GM12864 (cell line): ENCODE results near the gene FAM163B.

Experiments used
- DNase-seq: peaks from one replicate; pipeline ENCODE4 v3.0.0-alpha.2; 2011; ENCODE audit warnings: low read depth
- H3K4me3 ChIP-seq: 2 replicates; pipeline ENCODE4 v1.5.1; 2011; ENCODE audit warnings: mild to moderate bottlenecking, low read depth, low read length, control low read depth
- TF ChIP-seq, protein P1 (sequence below): IDR thresholded peaks from 2 replicates; pipeline ENCODE4 v1.5.1; 2011; ENCODE audit warnings: low read depth, mild to moderate bottlenecking, moderate library complexity, low read length, control low read depth, inconsistent platforms; ENCODE audit errors: missing control alignments

Gene FAM163B

GRCh38 chr9:133583586-133583985, 25.6 kb downstream of the FAM163B start:
- DNase-seq = no peak
- TF ChIP-seq, protein P1, sequence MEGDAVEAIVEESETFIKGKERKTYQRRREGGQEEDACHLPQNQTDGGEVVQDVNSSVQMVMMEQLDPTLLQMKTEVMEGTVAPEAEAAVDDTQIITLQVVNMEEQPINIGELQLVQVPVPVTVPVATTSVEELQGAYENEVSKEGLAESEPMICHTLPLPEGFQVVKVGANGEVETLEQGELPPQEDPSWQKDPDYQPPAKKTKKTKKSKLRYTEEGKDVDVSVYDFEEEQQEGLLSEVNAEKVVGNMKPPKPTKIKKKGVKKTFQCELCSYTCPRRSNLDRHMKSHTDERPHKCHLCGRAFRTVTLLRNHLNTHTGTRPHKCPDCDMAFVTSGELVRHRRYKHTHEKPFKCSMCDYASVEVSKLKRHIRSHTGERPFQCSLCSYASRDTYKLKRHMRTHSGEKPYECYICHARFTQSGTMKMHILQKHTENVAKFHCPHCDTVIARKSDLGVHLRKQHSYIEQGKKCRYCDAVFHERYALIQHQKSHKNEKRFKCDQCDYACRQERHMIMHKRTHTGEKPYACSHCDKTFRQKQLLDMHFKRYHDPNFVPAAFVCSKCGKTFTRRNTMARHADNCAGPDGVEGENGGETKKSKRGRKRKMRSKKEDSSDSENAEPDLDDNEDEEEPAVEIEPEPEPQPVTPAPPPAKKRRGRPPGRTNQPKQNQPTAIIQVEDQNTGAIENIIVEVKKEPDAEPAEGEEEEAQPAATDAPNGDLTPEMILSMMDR = no peak
- no peak overlapping the region for H3K4me3 ChIP-seq

GRCh38 chr9:133583111-133583510, 26.1 kb downstream of the FAM163B start:
- DNase-seq = no peak
- H3K4me3 ChIP-seq = no peak overlapping the region
- TF ChIP-seq, protein P1 = no peak

- H3K4me3 ChIP-seq = no peak overlapping the region
- TF ChIP-seq, protein P1 = no peak
- no peak for DNase-seq
These were observed 26.6 kb downstream of the FAM163B start for GRCh38 chr9:133582501-133583045.

GRCh38 chr9:133581513-133582343, 27.5 kb downstream of the FAM163B start:
- no peak overlapping the region for H3K4me3 ChIP-seq
- DNase-seq = no peak
- TF ChIP-seq, protein P1 = no peak

- TF ChIP-seq, protein P1 = no peak
- H3K4me3 ChIP-seq = no peak overlapping the region
- DNase-seq = no peak
These were observed 28.2 kb downstream of the FAM163B start for GRCh38 chr9:133581011-133581410.

- TF ChIP-seq, protein P1 = no peak
- H3K4me3 ChIP-seq = no peak overlapping the region
- no peak for DNase-seq
These were observed 28.8 kb downstream of the FAM163B start for GRCh38 chr9:133580419-133580738.
